ENCODE results near the gene HAAO.

Gene HAAO

DNA sequence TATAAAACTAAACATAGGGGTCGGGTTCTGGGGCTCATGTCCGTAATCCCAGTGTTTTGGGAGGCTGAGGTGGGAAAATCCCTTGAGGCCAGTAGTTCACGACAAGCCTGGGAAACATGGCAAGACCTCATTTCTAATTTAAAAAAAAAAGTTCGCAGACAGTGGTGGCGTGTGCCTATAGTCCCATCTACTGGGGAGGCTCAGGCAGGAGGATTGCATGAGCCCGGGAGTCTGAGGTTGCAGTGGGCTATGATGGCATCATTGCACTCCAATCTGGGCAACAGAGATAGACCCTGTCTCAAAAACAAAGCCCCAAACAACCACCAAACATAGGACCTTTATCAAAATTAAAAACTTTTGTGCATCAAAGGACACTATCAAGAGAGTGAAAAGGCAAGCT, 9.8 kb upstream of the HAAO start:
- CTCF ChIA-PET = no interaction called here
- POLR2A ChIA-PET = no interaction called here
- TF ChIP-seq ARNT (IDR thresholded peaks at IDR 0.05) = no peak
- no peak for TF ChIP-seq L3MBTL2 (conservative IDR thresholded peaks at IDR 0.05)
- no peak for TF ChIP-seq SP1 (IDR thresholded peaks at IDR 0.05)
- no peak for TF ChIP-seq SUZ12 (IDR thresholded peaks at IDR 0.05)
- TF ChIP-seq CTBP1 (IDR thresholded peaks at IDR 0.05; ENCODE audit: borderline replicate concordance) = no peak
- TF ChIP-seq LEF1 (IDR thresholded peaks at IDR 0.05; ENCODE audit: borderline replicate concordance) = no peak
- TF ChIP-seq FOXA1 (IDR thresholded peaks at IDR 0.05) = no peak
- TF ChIP-seq ZNF384 (IDR thresholded peaks at IDR 0.05) = no peak
- TF ChIP-seq ELF4 (IDR thresholded peaks at IDR 0.05) = no peak
- no peak for TF ChIP-seq NFRKB (IDR thresholded peaks at IDR 0.05)
- no peak for TF ChIP-seq HDGF (IDR thresholded peaks at IDR 0.05; ENCODE audit: borderline replicate concordance)
- TF ChIP-seq FOXM1 (IDR thresholded peaks at IDR 0.05; ENCODE audit: borderline replicate concordance) = no peak
- TF ChIP-seq FOXK2 (IDR thresholded peaks at IDR 0.05) = no peak
- no peak for TF ChIP-seq BHLHE40 (IDR thresholded peaks at IDR 0.05; ENCODE audit: borderline replicate concordance)
- TF ChIP-seq, protein P1, sequence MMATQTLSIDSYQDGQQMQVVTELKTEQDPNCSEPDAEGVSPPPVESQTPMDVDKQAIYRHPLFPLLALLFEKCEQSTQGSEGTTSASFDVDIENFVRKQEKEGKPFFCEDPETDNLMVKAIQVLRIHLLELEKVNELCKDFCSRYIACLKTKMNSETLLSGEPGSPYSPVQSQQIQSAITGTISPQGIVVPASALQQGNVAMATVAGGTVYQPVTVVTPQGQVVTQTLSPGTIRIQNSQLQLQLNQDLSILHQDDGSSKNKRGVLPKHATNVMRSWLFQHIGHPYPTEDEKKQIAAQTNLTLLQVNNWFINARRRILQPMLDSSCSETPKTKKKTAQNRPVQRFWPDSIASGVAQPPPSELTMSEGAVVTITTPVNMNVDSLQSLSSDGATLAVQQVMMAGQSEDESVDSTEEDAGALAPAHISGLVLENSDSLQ (IDR thresholded peaks at IDR 0.05) = no peak
- TF ChIP-seq TARDBP (IDR thresholded peaks at IDR 0.05) = no peak
- no peak for DNase-seq (ENCODE audit: extremely low spot score)

DNA sequence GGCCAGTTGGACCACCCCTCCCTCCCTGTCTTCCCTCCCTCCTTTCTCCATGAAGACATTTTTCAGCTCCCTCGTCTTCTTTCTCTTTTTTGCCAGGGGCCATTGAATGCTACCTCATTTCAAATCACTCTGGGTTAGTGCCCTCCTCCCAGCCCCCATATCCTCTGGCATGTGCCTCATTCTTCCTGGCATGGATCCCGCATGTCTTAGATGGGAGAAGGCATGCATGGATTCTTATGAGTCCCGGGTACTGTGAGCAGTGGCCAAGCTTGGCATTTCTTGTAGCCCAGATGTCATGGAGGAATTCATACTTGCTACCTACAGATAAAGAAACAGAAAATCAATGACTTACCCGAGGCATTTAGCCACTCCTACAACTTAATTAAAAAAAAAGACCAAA, 9.0 kb upstream of the HAAO start:
- TF ChIP-seq TARDBP (IDR thresholded peaks at IDR 0.05) (no peak), SUZ12 (IDR thresholded peaks at IDR 0.05) (no peak), FOXM1 (IDR thresholded peaks at IDR 0.05; ENCODE audit: borderline replicate concordance) (no peak), L3MBTL2 (conservative IDR thresholded peaks at IDR 0.05) (no peak), NFRKB (IDR thresholded peaks at IDR 0.05) (no peak), ZNF384 (IDR thresholded peaks at IDR 0.05) (no peak), HDGF (IDR thresholded peaks at IDR 0.05; ENCODE audit: borderline replicate concordance) (no peak), FOXA1 (IDR thresholded peaks at IDR 0.05) (no peak), BHLHE40 (IDR thresholded peaks at IDR 0.05; ENCODE audit: borderline replicate concordance) (no peak), LEF1 (IDR thresholded peaks at IDR 0.05; ENCODE audit: borderline replicate concordance) (no peak), ELF4 (IDR thresholded peaks at IDR 0.05) (no peak), CTBP1 (IDR thresholded peaks at IDR 0.05; ENCODE audit: borderline replicate concordance) (no peak), FOXK2 (IDR thresholded peaks at IDR 0.05) (no peak), SP1 (IDR thresholded peaks at IDR 0.05) (no peak), ARNT (IDR thresholded peaks at IDR 0.05) (no peak)
- TF ChIP-seq, protein P1 (IDR thresholded peaks at IDR 0.05) = no peak
- CTCF ChIA-PET = no interaction called here
- POLR2A ChIA-PET = interaction anchor here (1.7 kb wide), 1 partner anchor 9 kb away, joined by 11 read pairs; no protein-coding TSS in a partner anchor
- DNase-seq (ENCODE audit: extremely low spot score) = no peak

DNA sequence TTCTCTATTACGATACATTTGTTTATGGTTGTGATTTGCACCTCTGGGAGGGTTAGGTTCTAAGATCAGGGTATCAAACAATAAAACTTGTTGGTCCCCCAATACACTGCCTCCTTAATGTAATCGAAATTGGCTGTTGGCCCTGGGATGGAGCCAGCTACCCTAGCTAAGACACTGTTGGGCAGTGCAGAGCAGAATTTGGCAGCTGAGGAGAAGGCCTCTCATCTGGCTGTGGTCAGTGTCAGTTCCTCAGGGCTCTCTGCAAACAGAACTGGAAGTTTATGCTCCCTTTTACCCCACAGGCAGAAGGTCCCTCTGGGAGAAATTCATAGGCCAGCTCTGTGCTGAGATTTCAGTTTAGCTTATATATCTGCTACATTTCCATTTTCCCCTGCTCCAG, 8.6 kb upstream of the HAAO start:
- ChIA-PET POLR2A (interaction anchor here (1.7 kb wide), 1 partner anchor 9 kb away, joined by 11 read pairs; no protein-coding TSS in a partner anchor), CTCF (no interaction called here)
- TF ChIP-seq CTBP1 (IDR thresholded peaks at IDR 0.05; ENCODE audit: borderline replicate concordance) (no peak), TARDBP (IDR thresholded peaks at IDR 0.05) (no peak), ELF4 (IDR thresholded peaks at IDR 0.05) (no peak), HDGF (IDR thresholded peaks at IDR 0.05; ENCODE audit: borderline replicate concordance) (no peak), FOXA1 (IDR thresholded peaks at IDR 0.05) (no peak), SUZ12 (IDR thresholded peaks at IDR 0.05) (no peak), FOXK2 (IDR thresholded peaks at IDR 0.05) (no peak), BHLHE40 (IDR thresholded peaks at IDR 0.05; ENCODE audit: borderline replicate concordance) (no peak), SP1 (IDR thresholded peaks at IDR 0.05) (no peak), FOXM1 (IDR thresholded peaks at IDR 0.05; ENCODE audit: borderline replicate concordance) (no peak), LEF1 (IDR thresholded peaks at IDR 0.05; ENCODE audit: borderline replicate concordance) (no peak), NFRKB (IDR thresholded peaks at IDR 0.05) (no peak), L3MBTL2 (conservative IDR thresholded peaks at IDR 0.05) (no peak), ARNT (IDR thresholded peaks at IDR 0.05) (no peak), ZNF384 (IDR thresholded peaks at IDR 0.05) (no peak)
- TF ChIP-seq, protein P1 (IDR thresholded peaks at IDR 0.05) = no peak
- DNase-seq (ENCODE audit: extremely low spot score) = no peak

DNA sequence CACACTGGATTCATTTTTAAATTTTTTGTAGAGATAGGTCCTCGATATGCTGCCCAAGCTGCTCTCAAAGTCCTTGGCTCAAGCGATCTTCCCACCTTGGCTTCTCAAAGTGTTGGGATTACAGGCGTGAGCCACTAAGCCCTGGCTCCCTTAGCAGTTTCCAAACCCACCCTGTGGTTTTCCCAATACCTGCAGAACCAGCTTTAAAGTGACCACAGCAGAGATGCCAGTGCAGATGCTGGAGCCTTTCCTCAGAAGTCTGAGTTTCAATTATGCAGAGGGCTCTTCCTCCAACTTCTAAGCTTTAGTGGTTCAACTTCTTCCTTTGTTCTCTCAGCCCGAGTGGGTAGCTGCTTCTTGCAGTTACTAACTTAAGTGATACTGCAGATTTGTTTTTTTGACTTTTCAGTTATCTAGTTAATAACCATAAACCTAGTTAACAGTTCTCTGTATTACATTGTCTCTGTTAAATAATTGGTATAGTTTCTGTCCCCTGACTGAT, 8.1 kb upstream of the HAAO start:
- DNase-seq (ENCODE audit: extremely low spot score) = no peak
- TF ChIP-seq SP1 (IDR thresholded peaks at IDR 0.05) (no peak), SUZ12 (IDR thresholded peaks at IDR 0.05) (no peak), FOXM1 (IDR thresholded peaks at IDR 0.05; ENCODE audit: borderline replicate concordance) (no peak), TARDBP (IDR thresholded peaks at IDR 0.05) (no peak), LEF1 (IDR thresholded peaks at IDR 0.05; ENCODE audit: borderline replicate concordance) (no peak), HDGF (IDR thresholded peaks at IDR 0.05; ENCODE audit: borderline replicate concordance) (no peak), FOXA1 (IDR thresholded peaks at IDR 0.05) (no peak), ZNF384 (IDR thresholded peaks at IDR 0.05) (no peak), BHLHE40 (IDR thresholded peaks at IDR 0.05; ENCODE audit: borderline replicate concordance) (no peak), FOXK2 (IDR thresholded peaks at IDR 0.05) (no peak), ARNT (IDR thresholded peaks at IDR 0.05) (no peak), CTBP1 (IDR thresholded peaks at IDR 0.05; ENCODE audit: borderline replicate concordance) (no peak), ELF4 (IDR thresholded peaks at IDR 0.05) (no peak), L3MBTL2 (conservative IDR thresholded peaks at IDR 0.05) (no peak), NFRKB (IDR thresholded peaks at IDR 0.05) (no peak)
- TF ChIP-seq, protein P1 (IDR thresholded peaks at IDR 0.05) = no peak
- CTCF ChIA-PET = no interaction called here
- POLR2A ChIA-PET = interaction anchor here (1.7 kb wide), 1 partner anchor 10 kb away, joined by 11 read pairs; no protein-coding TSS in a partner anchor

DNA sequence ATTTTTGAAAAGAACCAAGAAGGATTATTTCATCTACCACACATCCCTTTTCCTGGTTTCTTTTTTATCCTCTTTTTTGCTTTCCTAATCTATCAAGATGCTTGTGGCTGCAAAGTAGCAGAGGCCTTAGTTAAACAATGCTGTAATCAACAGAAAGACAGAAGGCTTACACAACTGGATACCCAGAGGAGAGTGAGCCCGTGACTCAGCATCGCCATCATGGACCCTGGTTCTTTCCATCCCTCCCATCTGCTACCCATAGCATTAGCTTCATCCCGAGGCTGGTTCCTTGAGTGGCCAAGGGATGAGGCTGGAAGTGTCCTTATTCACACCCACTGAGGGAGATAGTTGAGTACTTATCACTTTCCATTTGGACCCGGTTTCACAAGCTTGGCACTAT, 7.5 kb upstream of the HAAO start:
- POLR2A ChIA-PET = interaction anchor here (1.7 kb wide), 1 partner anchor 10 kb away, joined by 11 read pairs; no protein-coding TSS in a partner anchor
- CTCF ChIA-PET = no interaction called here
- TF ChIP-seq SP1 (IDR thresholded peaks at IDR 0.05) (no peak), FOXA1 (IDR thresholded peaks at IDR 0.05) (no peak), CTBP1 (IDR thresholded peaks at IDR 0.05; ENCODE audit: borderline replicate concordance) (no peak), ARNT (IDR thresholded peaks at IDR 0.05) (no peak), FOXK2 (IDR thresholded peaks at IDR 0.05) (no peak), TARDBP (IDR thresholded peaks at IDR 0.05) (no peak), ZNF384 (IDR thresholded peaks at IDR 0.05) (no peak), FOXM1 (IDR thresholded peaks at IDR 0.05; ENCODE audit: borderline replicate concordance) (no peak), ELF4 (IDR thresholded peaks at IDR 0.05) (no peak), NFRKB (IDR thresholded peaks at IDR 0.05) (no peak), BHLHE40 (IDR thresholded peaks at IDR 0.05; ENCODE audit: borderline replicate concordance) (no peak), L3MBTL2 (conservative IDR thresholded peaks at IDR 0.05) (no peak), HDGF (IDR thresholded peaks at IDR 0.05; ENCODE audit: borderline replicate concordance) (no peak), LEF1 (IDR thresholded peaks at IDR 0.05; ENCODE audit: borderline replicate concordance) (no peak), SUZ12 (IDR thresholded peaks at IDR 0.05) (no peak)
- TF ChIP-seq, protein P1 (IDR thresholded peaks at IDR 0.05) = no peak
- DNase-seq (ENCODE audit: extremely low spot score) = no peak
